ENCODE results near the gene MPRIP.

- TF ChIP-seq TAF1 (IDR thresholded peaks at IDR 0.05; ENCODE audit: borderline replicate concordance, insufficient read depth, low read length), result no peak
- no peak for TF ChIP-seq POLR2AphosphoS5 (IDR thresholded peaks at IDR 0.05; ENCODE audit: low read depth, low read length)
- TF ChIP-seq REST (IDR thresholded peaks at IDR 0.05; ENCODE audit: insufficient read depth in 1 of 2, low read depth in 2 of 2, low read length in 2 of 2), result no peak
Measured at GRCh38 chr17:17043461-17044271, 1.4 kb downstream of the MPRIP start.
